ENCODE data around the gene JARID2. TPM values are rescaled to one million over a fixed set of nuclear protein-coding genes. Genes with fewer than 3 reads are reported as not detected.
A peak's percentile ranks its signal among the peaks of the same experiment; 100 is the strongest.

The JARID2 gene
- total and polyA plus RNA-seq, 2 of the 8 experiments (the other 6 are each of a cell fraction or from before 2014, with no cell fraction given): 60.1 to 239 TPM

DNA sequence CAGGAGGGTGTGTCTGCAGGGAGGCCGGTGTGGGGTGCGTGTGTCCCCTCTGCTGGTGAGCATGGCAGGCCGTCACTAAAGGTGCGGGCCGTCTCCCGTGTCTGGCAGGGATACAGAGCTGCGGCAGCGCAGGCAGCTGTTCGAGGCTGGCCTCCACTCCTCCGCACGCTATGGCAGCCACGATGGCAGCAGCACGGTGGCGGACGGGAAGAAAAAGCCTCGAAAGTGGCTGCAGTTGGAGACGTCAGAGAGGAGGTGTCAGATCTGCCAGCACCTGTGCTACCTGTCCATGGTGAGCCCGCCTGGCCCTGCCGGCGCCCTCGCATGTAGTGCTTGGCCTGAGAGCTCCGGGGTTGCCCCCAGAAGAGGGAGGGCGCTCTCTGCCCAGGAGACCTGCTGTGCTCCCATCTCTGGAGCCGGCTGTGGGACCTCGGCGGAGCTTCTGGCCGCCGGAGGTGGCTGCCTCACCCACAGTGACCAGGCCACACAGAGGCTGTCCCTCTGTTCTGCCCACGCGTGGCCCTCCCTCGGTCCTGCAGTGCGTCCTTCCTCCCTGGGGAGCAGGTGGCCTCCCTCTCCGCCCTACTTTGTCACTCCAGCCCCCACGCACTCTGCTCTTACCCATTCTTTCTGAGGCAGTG lies 267.4 kb downstream of the JARID2 start:
- no peak overlapping the region for H2AFZ ChIP-seq (ENCODE audit: low read length)
- H3K4me1 ChIP-seq (replicated peaks in 1 of 4; ENCODE audit: control insufficient read depth in 3 of 4, insufficient read depth in 4 of 4, low read length in 3 of 4): peaks cover 0 to 4% (median 2%) of the 10 kb centered on the region in 4 experiments; a peak in 3 of 7 replicates
- H2BK20ac ChIP-seq (ENCODE audit: low read length): no peak overlapping the region
- no peak overlapping the region for H4K5ac ChIP-seq (ENCODE audit: insufficient read length, low read depth, low read length)
- no peak overlapping the region for H2BK15ac ChIP-seq (ENCODE audit: low read length)
- H3K27me3 ChIP-seq (replicated peaks in 1 of 4; ENCODE audit: control insufficient read depth in 3 of 4, extremely low read depth in 1 of 4, insufficient read depth in 3 of 4, low read length in 3 of 4): no peaks in the 10 kb centered on the region
- no peak overlapping the region for H2BK12ac ChIP-seq (ENCODE audit: low read depth, low read length)
- H3K9ac ChIP-seq (replicated peaks in 1 of 4; ENCODE audit: extremely low read depth in 1 of 4, low read depth in 3 of 4, low read length in 3 of 4): no peak overlapping the region
- FAIRE-seq (no peak), DNase-seq (ENCODE audit: low read depth in 1 of 2, low spot score in 2 of 2) (no peak)
- H3K9me3 ChIP-seq (ENCODE audit: insufficient read depth in 2 of 2, low read depth in 1 of 2, low read length in 1 of 2): no peaks in the 10 kb centered on the region
- H3K36me3 ChIP-seq (ENCODE audit: control insufficient read depth in 2 of 4, insufficient read depth in 4 of 4, low read length in 3 of 4): peaks cover 40 to 99% (median 78%) of the 10 kb centered on the region in 4 experiments
- H2AK5ac ChIP-seq (ENCODE audit: low read depth, low read length): no peak overlapping the region
- no peak overlapping the region for H4K91ac ChIP-seq (replicated peaks; ENCODE audit: insufficient read length, low read length)
- no peak overlapping the region for H3K18ac ChIP-seq (ENCODE audit: extremely low read depth, low read length)
- H4K20me1 ChIP-seq (replicated peaks in 1 of 2; ENCODE audit: control insufficient read depth in 1 of 2, insufficient read depth in 2 of 2, low read length in 2 of 2): peaks cover 22 to 37% of the 10 kb centered on the region in 2 experiments
- H3K4me2 ChIP-seq (ENCODE audit: insufficient read depth in 1 of 2, low read depth in 2 of 2, low read length in 2 of 2): no peak overlapping the region
- H3K14ac ChIP-seq (ENCODE audit: insufficient read length): no peak overlapping the region
- H3K23ac ChIP-seq (ENCODE audit: insufficient read length): no peak overlapping the region
- H3K4me3 ChIP-seq (ENCODE audit: extremely low read depth in 1 of 4, insufficient read depth in 2 of 4, low read depth in 3 of 4, low read length in 4 of 4): no peak overlapping the region
- H3K79me1 ChIP-seq (ENCODE audit: low read depth, low read length): peaks cover 9% of the 10 kb centered on the region; the same call in 1 of the 2 replicates
- no peak overlapping the region for H3K56ac ChIP-seq (replicated peaks; ENCODE audit: insufficient read length, low read depth, low read length)
- no peak overlapping the region for H4K8ac ChIP-seq (ENCODE audit: extremely low read depth, insufficient read depth, low read length)
- ChIA-PET CTCF (ENCODE audit: partially characterized antibody) (interaction anchor here (0.5 to 4.9 kb wide), 3 partner anchors 9 to 1446 kb away, joined by 3 to 24 read pairs (median 3); no protein-coding TSS in a partner anchor), POLR2A (ENCODE audit: partially characterized antibody) (interaction anchor here (1.1 to 1.7 kb wide), 3 partner anchors 9 to 12 kb away, joined by 3 to 7 read pairs (median 4); no protein-coding TSS in a partner anchor)
- WGBS, 2 experiments (ENCODE audit: extremely low coverage in 1 of 2, insufficient coverage in 1 of 2, insufficient read length in 1 of 2, insufficient replicate concordance in 2 of 2, low coverage in 1 of 2, low lambda C conversion rate in 2 of 2, missing lambda C conversion rate in 1 of 2): 93% methylated on average over 32 of the region's 34 CpGs; no CpG with 5 or more reads in 1 of the 2 experiments
- peak in 1 of 2 experiments; percentile 36; a peak in 1 of 3 replicates for TF ChIP-seq POLR2A (IDR thresholded peaks at IDR 0.05; ENCODE audit: control extremely low read depth in 1 of 2, low read depth in 2 of 2, low read length in 2 of 2)
- TF ChIP-seq POLR2AphosphoS5 (IDR thresholded peaks at IDR 0.05; ENCODE audit: low read depth, low read length): peak; percentile 52; the same call in 1 of the 2 replicates
- no peak for TF ChIP-seq KDM5A (IDR thresholded peaks at IDR 0.05; ENCODE audit: low read length)
- no peak for TF ChIP-seq SAP30 (IDR thresholded peaks at IDR 0.05; ENCODE audit: insufficient read depth, insufficient replicate concordance, low read length)
- no peak overlapping the region for H3K27ac ChIP-seq (ENCODE audit: low read depth, low read length)
- no peak overlapping the region for H3K4ac ChIP-seq (replicated peaks; ENCODE audit: insufficient read length, low read depth, low read length)
- no peaks in the 10 kb centered on the region for H3K23me2 ChIP-seq (ENCODE audit: low read depth, low read length)
- peaks cover 0 to 36% of the 10 kb centered on the region in 2 experiments; a peak in 2 of 4 replicates for H3K79me2 ChIP-seq (ENCODE audit: control insufficient read depth in 1 of 2, insufficient read depth in 2 of 2, low read length in 2 of 2)
- peak overlapping the region; percentile 9; the same call in 1 of the 2 replicates for H2BK5ac ChIP-seq (ENCODE audit: low read depth, low read length)
- no peak overlapping the region for H2BK120ac ChIP-seq (replicated peaks; ENCODE audit: low read depth, low read length)
